HepG2 (cell line): ENCODE measurements around the gene ZNF680.

Experiments
- BHLHE40 ChIP-seq: IDR thresholded peaks from 2 replicates; pipeline ENCODE4 v1.6.1; 2011; ENCODE audit warnings: low read length, improper control_type of control experiment
- GABPA ChIP-seq, 2 experiments: IDR thresholded peaks; 2 replicates each; pipeline ENCODE4 v1.6.1; 2011 to 2016; ENCODE audit warnings: low read depth in 2 of 2, low read length in 1 of 2, missing biosample characterization in 1 of 2, missing genetic modification characterization in 1 of 2
- MYPOP ChIP-seq: sonication (generic); formaldehyde crosslinking; IDR thresholded peaks from 2 replicates; pipeline ENCODE4 v1.8.1; 2023; ENCODE audit warnings: mild to moderate bottlenecking, moderate library complexity, missing genetic modification reagents
- REST ChIP-seq, 2 experiments: IDR thresholded peaks; 2 replicates each; pipeline ENCODE4 v1.6.1; 2011 to 2012; ENCODE audit warnings: low read length in 2 of 2, borderline replicate concordance in 1 of 2, low read depth in 1 of 2, mild to moderate bottlenecking in 1 of 2, moderate library complexity in 1 of 2
- SP140L ChIP-seq: sonication (generic); formaldehyde crosslinking; IDR thresholded peaks from 2 replicates; pipeline ENCODE4 v1.4.0; 2020; ENCODE audit warnings: missing genetic modification reagents, borderline replicate concordance
- ZFP41 ChIP-seq: sonication (generic); formaldehyde crosslinking; IDR thresholded peaks from 2 replicates; pipeline ENCODE4 v1.4.0; 2020; ENCODE audit warnings: mild to moderate bottlenecking, missing genetic modification reagents, borderline replicate concordance
- ZNF329 ChIP-seq: sonication (generic); formaldehyde crosslinking; IDR thresholded peaks from 2 replicates; pipeline ENCODE4 v1.9.0; 2021; ENCODE audit warnings: low read depth, mild to moderate bottlenecking, missing genetic modification reagents
- TF ChIP-seq, protein P1 (sequence below): sonication (generic); formaldehyde crosslinking; IDR thresholded peaks from 2 replicates; pipeline ENCODE4 v1.5.0; 2020; ENCODE audit warnings: mild to moderate bottlenecking, missing genetic modification reagents, moderate library complexity
- TF ChIP-seq, protein P2 (sequence below): sonication (generic); formaldehyde crosslinking; IDR thresholded peaks from 2 replicates; pipeline ENCODE4 v1.8.1; 2023; ENCODE audit warnings: mild to moderate bottlenecking, inconsistent platforms, moderate library complexity, missing genetic modification reagents, borderline replicate concordance

GRCh38 chr7:64521409-64521984 lies 41.4 kb downstream of the ZNF680 start:
- TF ChIP-seq MYPOP (CRISPR knock-in tag) (no peak), ZNF329 (CRISPR knock-in tag) (no peak), REST (IDR thresholded peaks at IDR 0.05; ENCODE audit: borderline replicate concordance in 1 of 2, low read depth in 1 of 2, low read length in 2 of 2) (no peak), BHLHE40 (no peak), SP140L (no peak), GABPA (IDR thresholded peaks at IDR 0.05; ENCODE audit: low read depth, low read length) (no peak), GABPA (CRISPR knock-in tag; IDR thresholded peaks at IDR 0.05; ENCODE audit: low read depth) (no peak), ZFP41 (CRISPR knock-in tag) (no peak)
- TF ChIP-seq, protein P1, sequence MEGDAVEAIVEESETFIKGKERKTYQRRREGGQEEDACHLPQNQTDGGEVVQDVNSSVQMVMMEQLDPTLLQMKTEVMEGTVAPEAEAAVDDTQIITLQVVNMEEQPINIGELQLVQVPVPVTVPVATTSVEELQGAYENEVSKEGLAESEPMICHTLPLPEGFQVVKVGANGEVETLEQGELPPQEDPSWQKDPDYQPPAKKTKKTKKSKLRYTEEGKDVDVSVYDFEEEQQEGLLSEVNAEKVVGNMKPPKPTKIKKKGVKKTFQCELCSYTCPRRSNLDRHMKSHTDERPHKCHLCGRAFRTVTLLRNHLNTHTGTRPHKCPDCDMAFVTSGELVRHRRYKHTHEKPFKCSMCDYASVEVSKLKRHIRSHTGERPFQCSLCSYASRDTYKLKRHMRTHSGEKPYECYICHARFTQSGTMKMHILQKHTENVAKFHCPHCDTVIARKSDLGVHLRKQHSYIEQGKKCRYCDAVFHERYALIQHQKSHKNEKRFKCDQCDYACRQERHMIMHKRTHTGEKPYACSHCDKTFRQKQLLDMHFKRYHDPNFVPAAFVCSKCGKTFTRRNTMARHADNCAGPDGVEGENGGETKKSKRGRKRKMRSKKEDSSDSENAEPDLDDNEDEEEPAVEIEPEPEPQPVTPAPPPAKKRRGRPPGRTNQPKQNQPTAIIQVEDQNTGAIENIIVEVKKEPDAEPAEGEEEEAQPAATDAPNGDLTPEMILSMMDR (CRISPR knock-in tag): no peak
- TF ChIP-seq, protein P2, sequence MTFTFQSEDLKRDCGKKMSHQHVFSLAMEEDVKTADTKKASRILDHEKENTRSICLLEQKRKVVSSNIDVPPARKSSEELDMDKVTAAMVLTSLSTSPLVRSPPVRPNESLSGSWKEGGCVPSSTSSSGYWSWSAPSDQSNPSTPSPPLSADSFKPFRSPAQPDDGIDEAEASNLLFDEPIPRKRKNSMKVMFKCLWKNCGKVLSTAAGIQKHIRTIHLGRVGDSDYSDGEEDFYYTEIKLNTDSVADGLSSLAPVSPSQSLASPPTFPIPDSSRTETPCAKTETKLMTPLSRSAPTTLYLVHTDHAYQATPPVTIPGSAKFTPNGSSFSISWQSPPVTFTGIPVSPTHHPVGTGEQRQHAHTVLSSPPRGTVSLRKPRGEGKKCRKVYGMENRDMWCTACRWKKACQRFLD: no peak
